MCF 10A (cell line): Measurements from ENCODE around the gene TNFAIP8. TPM values are rescaled to one million over a fixed set of nuclear protein-coding genes. Genes with fewer than 3 reads are reported as not detected.

Experiments used
- BruUV-seq: library from RNA; stranded (reverse); fragments of 400-500 nt; replicated peaks from 2 replicates; lab custom pipeline; 2021; lab: Mats Ljungman, UMichigan
- CTCF ChIA-PET: fragments of 300-600 bp; sonication (Branson Sonifier 250); formaldehyde crosslinking; extraction: SDS; loops from one replicate; lab custom pipeline; 2021; ENCODE audit warnings: antibody characterized with exemption, inconsistent platforms; lab: Yijun Ruan, JAX
- POLR2A ChIA-PET: fragments of 300-600, 350-650 bp; sonication (Branson Sonifier 250); formaldehyde crosslinking; extraction: SDS; loops from one replicate; lab custom pipeline; 2020; ENCODE audit warnings: antibody characterized with exemption, inconsistent platforms; lab: Yijun Ruan, JAX
- DNase-seq: peaks from one replicate; pipeline ENCODE4 v3.0.0-alpha.2; 2018; ENCODE audit not compliant: unreplicated experiment
- H3K27ac Mint-ChIP-seq: one replicate; pipeline ENCODE4 v1.8.0; 2022; ENCODE audit warnings: mild to moderate bottlenecking, low read depth, mixed read lengths; ENCODE audit not compliant: unreplicated experiment
- H3K27me3 Mint-ChIP-seq: one replicate; pipeline ENCODE4 v1.8.0; 2022; ENCODE audit warnings: mixed read lengths; ENCODE audit not compliant: insufficient read depth, unreplicated experiment
- H3K36me3 Mint-ChIP-seq: one replicate; pipeline ENCODE4 v1.8.0; 2022; ENCODE audit warnings: mild to moderate bottlenecking, moderate library complexity, mixed read lengths; ENCODE audit not compliant: insufficient read depth, unreplicated experiment
- H3K4me1 Mint-ChIP-seq: one replicate; pipeline ENCODE4 v1.8.0; 2022; ENCODE audit warnings: mixed read lengths; ENCODE audit not compliant: insufficient read depth, unreplicated experiment
- H3K4me3 Mint-ChIP-seq: one replicate; pipeline ENCODE4 v1.8.0; 2022; ENCODE audit warnings: mild to moderate bottlenecking, moderate library complexity, mixed read lengths; ENCODE audit not compliant: unreplicated experiment
- H3K9me3 Mint-ChIP-seq: one replicate; pipeline ENCODE4 v1.8.0; 2022; ENCODE audit warnings: mixed read lengths; ENCODE audit not compliant: unreplicated experiment
- intact Hi-C: fragments of 100-400 bp; cut with micrococcal nuclease; formaldehyde crosslinking; loops from 2 replicates; pipeline ENCODE4 v1.14.1; 2022
- total RNA-seq: library from RNA; stranded (reverse); gene quantifications from 2 replicates; pipeline ENCODE4 v1.2.3, GENCODE V29; 2022
- TF ChIP-seq, protein P1 (sequence below): fragments of 200-600 bp; IDR thresholded peaks from one replicate; pipeline ENCODE4 v1.8.0; 2022; ENCODE audit warnings: antibody characterized with exemption, mild to moderate bottlenecking; ENCODE audit not compliant: unreplicated experiment

TNFAIP8 gene
- total RNA-seq, 1 experiment from 2014 or later, result 16.2 TPM

DNA sequence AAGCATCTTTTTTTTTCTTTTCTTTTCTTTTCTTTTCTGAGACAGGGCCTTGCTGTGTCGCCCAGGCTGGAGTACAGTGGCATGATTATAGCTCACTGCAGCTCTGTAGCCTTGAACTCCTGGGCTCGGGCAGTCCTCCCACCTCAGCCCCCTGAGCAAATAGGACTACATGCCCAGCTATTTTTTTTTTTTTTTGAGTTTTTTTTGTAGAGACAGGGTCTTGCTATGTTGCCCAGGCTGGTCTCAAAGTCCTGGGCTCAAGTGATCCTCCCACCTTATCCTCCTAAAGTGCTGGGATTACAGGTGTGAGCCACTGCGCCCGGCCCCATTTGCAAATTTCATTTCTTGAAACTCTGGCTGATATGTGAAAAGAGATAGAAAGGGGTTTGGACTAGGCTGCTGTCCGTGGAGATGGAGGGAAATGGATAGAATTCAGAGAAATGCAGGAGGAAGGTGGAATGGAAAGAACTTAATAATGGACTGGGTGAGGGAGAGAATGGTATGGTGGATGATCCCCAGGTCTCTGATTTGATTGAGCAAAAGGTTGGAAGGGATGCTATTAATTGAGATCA, 32.9 kb downstream of the TNFAIP8 start:
- ChIA-PET CTCF (interaction anchor here (0.6 to 7.6 kb wide), 3 partner anchors 22 to 968 kb away, joined by 3 to 52 read pairs (median 7); no protein-coding TSS in a partner anchor), POLR2A (interaction anchor here (1.2 to 15.1 kb wide), 2 partner anchors 10 to 23 kb away, joined by 9 to 492 read pairs; partner anchors contain the start of gene TNFAIP8)
- Mint-ChIP-seq H3K36me3 (peaks cover 12% of the 10 kb centered on the region), H3K27ac (peak overlapping the region; percentile 76), H3K4me1 (peaks cover 54% of the 10 kb centered on the region), H3K9me3 (no peaks in the 10 kb centered on the region), H3K27me3 (no peaks in the 10 kb centered on the region), H3K4me3 (no peak overlapping the region)
- TF ChIP-seq, protein P1, sequence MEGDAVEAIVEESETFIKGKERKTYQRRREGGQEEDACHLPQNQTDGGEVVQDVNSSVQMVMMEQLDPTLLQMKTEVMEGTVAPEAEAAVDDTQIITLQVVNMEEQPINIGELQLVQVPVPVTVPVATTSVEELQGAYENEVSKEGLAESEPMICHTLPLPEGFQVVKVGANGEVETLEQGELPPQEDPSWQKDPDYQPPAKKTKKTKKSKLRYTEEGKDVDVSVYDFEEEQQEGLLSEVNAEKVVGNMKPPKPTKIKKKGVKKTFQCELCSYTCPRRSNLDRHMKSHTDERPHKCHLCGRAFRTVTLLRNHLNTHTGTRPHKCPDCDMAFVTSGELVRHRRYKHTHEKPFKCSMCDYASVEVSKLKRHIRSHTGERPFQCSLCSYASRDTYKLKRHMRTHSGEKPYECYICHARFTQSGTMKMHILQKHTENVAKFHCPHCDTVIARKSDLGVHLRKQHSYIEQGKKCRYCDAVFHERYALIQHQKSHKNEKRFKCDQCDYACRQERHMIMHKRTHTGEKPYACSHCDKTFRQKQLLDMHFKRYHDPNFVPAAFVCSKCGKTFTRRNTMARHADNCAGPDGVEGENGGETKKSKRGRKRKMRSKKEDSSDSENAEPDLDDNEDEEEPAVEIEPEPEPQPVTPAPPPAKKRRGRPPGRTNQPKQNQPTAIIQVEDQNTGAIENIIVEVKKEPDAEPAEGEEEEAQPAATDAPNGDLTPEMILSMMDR, result no peak
- intact Hi-C loops, result no loop called here
- DNase-seq, result no peak
- BruUV-seq, result no TSS peak

GRCh38 chr5:119389288-119390030, 33.6 kb downstream of the TNFAIP8 start:
- Mint-ChIP-seq H3K9me3 (no peaks in the 10 kb centered on the region), H3K4me1 (peaks cover 60% of the 10 kb centered on the region), H3K36me3 (peaks cover 18% of the 10 kb centered on the region), H3K4me3 (no peak overlapping the region), H3K27me3 (no peaks in the 10 kb centered on the region), H3K27ac (no peak overlapping the region)
- no TSS peak for BruUV-seq
- ChIA-PET CTCF (interaction anchor here (0.6 to 7.6 kb wide), 7 partner anchors 11 to 55 kb away, joined by 3 to 52 read pairs (median 5); no protein-coding TSS in a partner anchor), POLR2A (interaction anchor here (0.8 to 15.1 kb wide), 4 partner anchors 9 to 24 kb away, joined by 3 to 492 read pairs (median 6); partner anchors contain the start of gene TNFAIP8)
- DNase-seq, result no peak
- TF ChIP-seq, protein P1, result no peak
- intact Hi-C loops, result no loop called here

- TF ChIP-seq, protein P1, result no peak
- POLR2A ChIA-PET, result interaction anchor here (1.2 to 15.1 kb wide), 2 partner anchors 13 to 25 kb away, joined by 4 to 492 read pairs; partner anchors contain the start of gene TNFAIP8
- H3K4me3 Mint-ChIP-seq, result no peak overlapping the region
- H3K27ac Mint-ChIP-seq, result no peak overlapping the region
- DNase-seq, result no peak
- no TSS peak for BruUV-seq
- peaks cover 66% of the 10 kb centered on the region for H3K4me1 Mint-ChIP-seq
- H3K36me3 Mint-ChIP-seq, result peaks cover 22% of the 10 kb centered on the region
- H3K27me3 Mint-ChIP-seq, result no peaks in the 10 kb centered on the region
- intact Hi-C loops, result no loop called here
- no peaks in the 10 kb centered on the region for H3K9me3 Mint-ChIP-seq
- CTCF ChIA-PET, result interaction anchor here (0.7 to 7.6 kb wide), 9 partner anchors 12 to 116 kb away, joined by 3 to 52 read pairs (median 3); partner anchors contain the start of gene TNFAIP8
These were observed 34.6 kb downstream of the TNFAIP8 start for GRCh38 chr5:119390404-119390803.

DNA sequence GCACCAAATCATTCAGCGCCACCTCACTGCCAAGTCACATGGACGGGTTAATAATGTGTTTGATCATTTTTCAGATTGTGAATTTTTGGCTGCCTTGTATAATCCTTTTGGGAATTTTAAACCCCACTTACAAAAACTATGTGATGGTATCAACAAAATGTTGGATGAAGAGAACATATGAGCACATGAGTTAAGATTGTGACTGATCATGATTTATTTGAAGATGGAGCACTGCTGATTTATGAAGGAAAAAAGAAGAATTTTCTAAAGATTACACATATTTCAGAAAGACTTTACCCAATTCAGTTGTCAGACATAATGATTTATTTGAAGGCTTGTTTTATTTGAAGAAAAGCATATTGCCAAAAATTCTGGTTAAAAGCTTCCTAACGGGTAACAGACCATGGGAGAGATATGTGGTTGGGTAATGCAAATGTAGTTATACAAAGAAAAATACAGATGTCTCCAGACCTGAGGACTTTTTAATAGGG, 37.4 kb downstream of the TNFAIP8 start:
- intact Hi-C loops, result no loop called here
- ChIA-PET POLR2A (interaction anchor here (0.7 to 15.1 kb wide), 8 partner anchors 9 to 732 kb away, joined by 3 to 492 read pairs (median 4); partner anchors contain the start of genes DMXL1 and TNFAIP8), CTCF (interaction anchor here (0.6 to 7.6 kb wide), 3 partner anchors 18 to 57 kb away, joined by 3 to 52 read pairs (median 4); no protein-coding TSS in a partner anchor)
- Mint-ChIP-seq H3K9me3 (no peaks in the 10 kb centered on the region), H3K4me3 (no peak overlapping the region), H3K27ac (peak overlapping the region; percentile 81), H3K4me1 (peaks cover 56% of the 10 kb centered on the region), H3K36me3 (peaks cover 27% of the 10 kb centered on the region), H3K27me3 (no peaks in the 10 kb centered on the region)
- no peak for DNase-seq
- BruUV-seq, result TSS peak; percentile 14
- TF ChIP-seq, protein P1, result no peak
